Lower leg skin (tissue), 4 donors: Measurements from ENCODE around the gene TTLL1. TPM values are rescaled to one million over a fixed set of nuclear protein-coding genes. Genes with fewer than 3 reads are reported as not detected.

ENCODE experiments used
- DNase-seq, 2 donors: peaks; one replicate each; pipeline ENCODE4 v3.0.0-alpha.2; 2019; ENCODE audit warnings: low spot score in 2 of 2
- H3K4me3 ChIP-seq: fragments of 200-600 bp; sonication (generic); 2 replicates; pipeline ENCODE4 v1.5.1; 2017; ENCODE audit warnings: mild to moderate bottlenecking, low read depth; ENCODE audit not compliant: poor library complexity, severe bottlenecking
- POLR2A ChIP-seq, 2 donors: fragments of 450-650 bp; IDR thresholded peaks; one replicate each; pipeline ENCODE4 v1.6.1; 2016 to 2017; ENCODE audit warnings: antibody characterized with exemption in 2 of 2, mild to moderate bottlenecking in 1 of 2, moderate library complexity in 1 of 2
- WGBS, 2 donors: methylation state at CpG; one replicate each; pipeline ENCODE4 v1.1.5; 2018; 5-methylcytosine and 5-hydroxymethylcytosine counted together
- intact Hi-C: fragments of 100-400 bp; cut with DNase I; formaldehyde crosslinking; loops from one replicate; pipeline ENCODE4 v1.15.0; 2023; ENCODE audit warnings: low total_unique reads
- total RNA-seq, 4 donors: library from RNA; depleted of rRNA; stranded (reverse); fragments of >200 nt; gene quantifications; one replicate each; pipeline ENCODE4 v1.1.0, GENCODE V29; 2016
- TF ChIP-seq, protein P1 (sequence below), 3 donors: fragments of 450-650 bp; IDR thresholded peaks; one replicate each; pipeline ENCODE4 v1.5.1; 2016; ENCODE audit warnings: antibody characterized with exemption in 3 of 3, mild to moderate bottlenecking in 3 of 3, moderate library complexity in 2 of 3

The TTLL1 gene
- total RNA-seq, 4 donors from 2014 or later, result 1.9 to 7.9 (median 5.4) TPM

- TF ChIP-seq, protein P1, sequence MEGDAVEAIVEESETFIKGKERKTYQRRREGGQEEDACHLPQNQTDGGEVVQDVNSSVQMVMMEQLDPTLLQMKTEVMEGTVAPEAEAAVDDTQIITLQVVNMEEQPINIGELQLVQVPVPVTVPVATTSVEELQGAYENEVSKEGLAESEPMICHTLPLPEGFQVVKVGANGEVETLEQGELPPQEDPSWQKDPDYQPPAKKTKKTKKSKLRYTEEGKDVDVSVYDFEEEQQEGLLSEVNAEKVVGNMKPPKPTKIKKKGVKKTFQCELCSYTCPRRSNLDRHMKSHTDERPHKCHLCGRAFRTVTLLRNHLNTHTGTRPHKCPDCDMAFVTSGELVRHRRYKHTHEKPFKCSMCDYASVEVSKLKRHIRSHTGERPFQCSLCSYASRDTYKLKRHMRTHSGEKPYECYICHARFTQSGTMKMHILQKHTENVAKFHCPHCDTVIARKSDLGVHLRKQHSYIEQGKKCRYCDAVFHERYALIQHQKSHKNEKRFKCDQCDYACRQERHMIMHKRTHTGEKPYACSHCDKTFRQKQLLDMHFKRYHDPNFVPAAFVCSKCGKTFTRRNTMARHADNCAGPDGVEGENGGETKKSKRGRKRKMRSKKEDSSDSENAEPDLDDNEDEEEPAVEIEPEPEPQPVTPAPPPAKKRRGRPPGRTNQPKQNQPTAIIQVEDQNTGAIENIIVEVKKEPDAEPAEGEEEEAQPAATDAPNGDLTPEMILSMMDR (IDR thresholded peaks at IDR 0.05), result no peak
- no peak for TF ChIP-seq POLR2A (IDR thresholded peaks at IDR 0.05)
- no peak overlapping the region for H3K4me3 ChIP-seq
- no peak for DNase-seq
- intact Hi-C loops, result no loop called here
- WGBS, 2 donors, result 51 to 63% methylated on average over 13 of the region's 13 CpGs
Measured at GRCh38 chr22:43004362-43005035, 84.7 kb downstream of the TTLL1 start.

GRCh38 chr22:43002202-43002586 is 87.0 kb downstream of the TTLL1 start:
- no peak overlapping the region for H3K4me3 ChIP-seq
- TF ChIP-seq POLR2A (IDR thresholded peaks at IDR 0.05), result no peak
- TF ChIP-seq, protein P1 (IDR thresholded peaks at IDR 0.05), result no peak
- WGBS, 2 donors, result 52 to 53% methylated on average over 5 of the region's 5 CpGs
- no peak for DNase-seq
- intact Hi-C loops, result no loop called here

DNA sequence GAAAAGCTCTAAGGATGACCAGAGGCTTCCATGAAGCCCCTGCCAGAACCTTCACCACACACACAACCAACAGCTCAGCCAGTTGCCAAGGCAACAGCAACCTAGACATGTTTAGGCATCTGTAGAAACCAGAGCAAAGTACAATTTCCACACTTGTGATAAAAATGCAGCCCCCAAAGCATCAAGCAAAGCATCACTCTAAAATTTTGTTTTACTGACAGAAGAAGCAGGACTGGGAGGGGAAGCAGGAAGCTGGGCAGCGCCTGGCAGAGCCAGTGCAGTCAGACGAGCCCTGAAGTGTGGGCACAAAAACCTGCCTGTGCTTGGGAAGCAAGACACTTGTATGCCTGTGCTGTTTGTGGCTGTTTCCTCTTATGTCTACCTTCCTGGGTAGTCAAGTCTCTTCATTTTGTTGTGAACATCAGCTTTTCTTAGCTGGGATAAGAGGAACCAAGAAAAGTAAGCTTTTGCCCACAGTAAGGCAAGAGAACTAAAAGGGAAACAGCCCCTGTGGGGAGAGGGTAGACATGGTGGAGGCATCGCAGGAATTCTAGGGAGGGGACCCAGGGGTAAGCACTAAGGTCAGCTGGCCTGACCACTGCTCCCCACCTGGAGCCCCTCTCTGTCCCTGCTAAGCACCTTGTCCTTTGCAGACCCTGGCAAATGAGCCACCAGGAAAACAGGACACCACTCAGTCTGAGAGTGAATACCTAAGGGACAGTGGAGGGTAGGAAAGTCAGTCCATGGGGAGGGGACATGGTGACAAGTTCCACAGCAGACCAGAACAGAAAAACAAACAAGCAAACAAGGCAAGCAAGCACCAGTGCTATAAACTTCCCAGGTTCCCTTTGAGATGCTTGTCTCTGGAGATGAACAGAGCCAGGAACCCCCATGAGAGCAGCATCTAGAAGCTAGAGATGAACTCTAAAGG is 87.7 kb downstream of the TTLL1 start:
- no peak overlapping the region for H3K4me3 ChIP-seq
- no peak for DNase-seq
- WGBS, 2 donors, result 45 to 66% methylated on average over 2 to 3 of the region's 3 CpGs
- TF ChIP-seq POLR2A (IDR thresholded peaks at IDR 0.05), result no peak
- TF ChIP-seq, protein P1 (IDR thresholded peaks at IDR 0.05), result no peak
- intact Hi-C loops, result no loop called here

GRCh38 chr22:43000441-43001175 is 88.6 kb downstream of the TTLL1 start:
- WGBS, 2 donors, result 71 to 78% methylated on average over 8 of the region's 8 CpGs
- no peak overlapping the region for H3K4me3 ChIP-seq
- no peak for TF ChIP-seq POLR2A (IDR thresholded peaks at IDR 0.05)
- TF ChIP-seq, protein P1 (IDR thresholded peaks at IDR 0.05), result no peak
- intact Hi-C loops, result no loop called here
- DNase-seq, result no peak

DNA sequence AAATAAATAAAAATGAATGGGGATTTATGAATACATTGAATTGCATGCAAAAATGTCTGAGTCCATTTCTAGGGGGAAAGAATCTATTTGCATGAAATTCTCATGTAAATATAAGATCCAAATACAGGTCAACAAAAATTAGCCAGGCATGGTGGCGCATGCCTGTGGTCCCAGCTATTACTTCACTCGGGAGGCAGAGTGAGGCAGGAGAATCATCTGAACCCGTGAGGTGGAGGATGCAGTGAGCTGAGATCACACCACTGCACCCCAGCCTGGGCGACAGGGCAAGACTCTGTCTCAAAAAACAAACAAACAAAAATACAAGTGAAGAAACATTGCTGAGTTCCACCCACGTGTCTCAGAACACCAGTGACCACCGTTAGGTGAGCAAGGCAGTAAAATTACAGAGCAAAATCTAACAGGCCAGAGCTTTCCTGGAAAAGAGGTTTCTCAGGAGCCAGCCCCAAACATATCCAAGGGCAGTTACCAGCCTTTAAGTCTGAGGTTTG is 91.6 kb downstream of the TTLL1 start:
- H3K4me3 ChIP-seq, result no peak overlapping the region
- WGBS, 2 donors, result 71 to 72% methylated on average over 6 of the region's 6 CpGs
- intact Hi-C loops, result no loop called here
- TF ChIP-seq POLR2A (IDR thresholded peaks at IDR 0.05), result no peak
- TF ChIP-seq, protein P1 (IDR thresholded peaks at IDR 0.05), result no peak
- no peak for DNase-seq
